OCI-LY1 (cell line): ENCODE results near the gene TXNRD2.

Source experiments
- H2AFZ ChIP-seq: fragments of 200-600 bp; sonication (generic), shearing (Covaris generic); 2 replicates; pipeline ENCODE4 v1.6.0; 2014; ENCODE audit warnings: antibody characterized with exemption, mild to moderate bottlenecking, low read length
- H3F3A ChIP-seq: fragments of 200-600 bp; sonication (generic), shearing (Covaris generic); 2 replicates; pipeline ENCODE4 v1.6.0; 2014; ENCODE audit warnings: mild to moderate bottlenecking, antibody characterized with exemption, low read length, moderate library complexity; ENCODE audit not compliant: insufficient read depth
- H3K27ac ChIP-seq: fragments of 200-600 bp; sonication (generic); 2 replicates; pipeline ENCODE4 v1.5.1; 2014; ENCODE audit warnings: low read length, mixed run types, mild to moderate bottlenecking, low read depth; ENCODE audit not compliant: poor library complexity, severe bottlenecking
- H3K27me3 ChIP-seq: fragments of 200-600 bp; sonication (generic); 2 replicates; pipeline ENCODE4 v1.6.0; 2014; ENCODE audit warnings: antibody characterized with exemption, mild to moderate bottlenecking, low read length, moderate library complexity; ENCODE audit not compliant: insufficient read depth
- H3K36me3 ChIP-seq: fragments of 200-600 bp; sonication (generic); 2 replicates; pipeline ENCODE4 v1.6.1; 2014; ENCODE audit warnings: mild to moderate bottlenecking, antibody characterized with exemption, low read length, moderate library complexity, mixed read lengths; ENCODE audit not compliant: insufficient read depth
- H3K4me1 ChIP-seq: fragments of 200-600 bp; sonication (generic); 2 replicates; pipeline ENCODE4 v1.5.1; 2014; ENCODE audit warnings: mild to moderate bottlenecking, low read length, moderate library complexity; ENCODE audit not compliant: insufficient read depth, severe bottlenecking
- H3K4me2 ChIP-seq: fragments of 200-600 bp; sonication (generic), shearing (Covaris generic); 2 replicates; pipeline ENCODE4 v1.6.1; 2014; ENCODE audit warnings: low read length
- H3K4me3 ChIP-seq: fragments of 200-600 bp; sonication (generic); 2 replicates; pipeline ENCODE4 v1.5.1; 2014; ENCODE audit warnings: low read length, low read depth, mild to moderate bottlenecking, mixed read lengths; ENCODE audit not compliant: poor library complexity, severe bottlenecking
- H3K79me2 ChIP-seq: fragments of 200-600 bp; shearing (Covaris generic); 2 replicates; pipeline ENCODE4 v1.6.1; 2016; ENCODE audit warnings: mixed run types, low read length, mixed read lengths; ENCODE audit not compliant: insufficient read depth
- H3K9ac ChIP-seq: fragments of 200-600 bp; sonication (generic), shearing (Covaris generic); 2 replicates; pipeline ENCODE4 v1.6.1; 2014; ENCODE audit warnings: mild to moderate bottlenecking, low read length, mixed read lengths
- H3K9me2 ChIP-seq: fragments of 200-600 bp; sonication (generic), shearing (Covaris generic); 2 replicates; pipeline ENCODE4 v1.6.1; 2014; ENCODE audit warnings: low read depth, mild to moderate bottlenecking, low read length, mixed read lengths
- H3K9me3 ChIP-seq: fragments of 200-600 bp; shearing (Covaris generic); 2 replicates; pipeline ENCODE4 v1.6.1; 2014; ENCODE audit warnings: low read length, mixed read lengths
- H4K20me1 ChIP-seq: fragments of 200-600 bp; sonication (generic), shearing (Covaris generic); 2 replicates; pipeline ENCODE4 v1.6.0; 2016; ENCODE audit warnings: mild to moderate bottlenecking, low read length; ENCODE audit not compliant: insufficient read depth
- EZH2 ChIP-seq: fragments of 200-600 bp; sonication (generic), shearing (Covaris generic); IDR thresholded peaks from 2 replicates; pipeline ENCODE4 v1.8.0; 2017; ENCODE audit warnings: borderline replicate concordance, mixed run types, mild to moderate bottlenecking, antibody characterized with exemption, low read length, moderate library complexity, mixed read lengths
- TF ChIP-seq, protein P1 (sequence below): fragments of 200-600 bp; sonication (generic), shearing (Covaris generic); IDR thresholded peaks from 2 replicates; pipeline ENCODE4 v1.5.1; 2017; ENCODE audit warnings: mild to moderate bottlenecking, antibody characterized with exemption, low read length, moderate library complexity, mixed read lengths

TXNRD2 gene

DNA sequence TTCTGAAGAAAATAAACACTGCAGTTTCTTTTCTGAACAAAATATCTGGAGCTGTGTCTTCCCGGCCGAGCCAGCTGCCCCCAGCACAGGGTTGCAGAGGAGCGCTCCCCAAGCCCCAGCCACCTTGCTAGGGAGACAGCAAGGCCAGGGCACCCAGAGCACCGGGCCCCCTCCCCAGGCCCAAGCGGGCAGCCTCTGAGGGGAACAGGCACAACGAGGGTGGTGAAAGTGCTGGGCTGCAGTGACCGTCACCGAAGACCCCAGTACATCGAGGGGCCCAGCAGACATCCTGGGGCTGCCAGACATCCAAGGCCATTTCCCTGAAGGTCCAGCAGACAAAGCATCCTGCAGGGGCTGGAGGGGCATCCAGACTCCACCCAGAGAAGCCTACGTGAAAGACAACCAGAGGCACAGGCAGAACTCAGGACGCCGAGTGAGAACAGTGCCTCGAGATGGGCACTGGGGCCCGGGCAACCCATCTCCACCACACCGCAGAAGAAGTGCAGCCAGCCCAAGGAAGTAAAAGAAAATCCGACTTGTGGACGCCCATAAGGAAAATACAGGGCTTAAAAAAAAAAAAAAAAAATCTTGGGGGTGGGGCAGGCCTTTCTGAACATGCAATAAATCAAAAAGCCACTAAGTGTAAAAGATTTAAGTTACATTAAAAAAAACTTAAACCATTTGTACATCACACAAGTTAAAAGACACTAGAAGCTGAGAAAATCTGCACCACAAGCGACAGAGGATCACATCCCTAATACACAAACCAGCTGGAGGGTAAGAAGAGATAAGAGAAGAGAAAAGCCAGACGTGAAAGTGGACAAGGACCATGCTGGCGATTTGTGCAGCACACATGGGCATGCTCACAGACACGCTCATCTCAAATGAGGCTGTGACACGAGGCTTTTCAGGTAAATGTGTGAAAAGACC is 36.0 kb downstream of the TXNRD2 start:
- TF ChIP-seq, protein P1, sequence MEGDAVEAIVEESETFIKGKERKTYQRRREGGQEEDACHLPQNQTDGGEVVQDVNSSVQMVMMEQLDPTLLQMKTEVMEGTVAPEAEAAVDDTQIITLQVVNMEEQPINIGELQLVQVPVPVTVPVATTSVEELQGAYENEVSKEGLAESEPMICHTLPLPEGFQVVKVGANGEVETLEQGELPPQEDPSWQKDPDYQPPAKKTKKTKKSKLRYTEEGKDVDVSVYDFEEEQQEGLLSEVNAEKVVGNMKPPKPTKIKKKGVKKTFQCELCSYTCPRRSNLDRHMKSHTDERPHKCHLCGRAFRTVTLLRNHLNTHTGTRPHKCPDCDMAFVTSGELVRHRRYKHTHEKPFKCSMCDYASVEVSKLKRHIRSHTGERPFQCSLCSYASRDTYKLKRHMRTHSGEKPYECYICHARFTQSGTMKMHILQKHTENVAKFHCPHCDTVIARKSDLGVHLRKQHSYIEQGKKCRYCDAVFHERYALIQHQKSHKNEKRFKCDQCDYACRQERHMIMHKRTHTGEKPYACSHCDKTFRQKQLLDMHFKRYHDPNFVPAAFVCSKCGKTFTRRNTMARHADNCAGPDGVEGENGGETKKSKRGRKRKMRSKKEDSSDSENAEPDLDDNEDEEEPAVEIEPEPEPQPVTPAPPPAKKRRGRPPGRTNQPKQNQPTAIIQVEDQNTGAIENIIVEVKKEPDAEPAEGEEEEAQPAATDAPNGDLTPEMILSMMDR = no peak
- no peak for TF ChIP-seq EZH2

GRCh38 chr22:19904935-19905334 is 36.7 kb downstream of the TXNRD2 start:
- Histone ChIP-seq H3K4me1 (no peaks in the 10 kb centered on the region), H3K4me2 (no peak overlapping the region), H3K36me3 (no peaks in the 10 kb centered on the region), H4K20me1 (no peaks in the 10 kb centered on the region), H3K4me3 (no peak overlapping the region), H3K27ac (no peak overlapping the region), H3K9me2 (no peaks in the 10 kb centered on the region), H3K9ac (no peak overlapping the region), H3F3A (no peaks in the 10 kb centered on the region), H3K27me3 (no peaks in the 10 kb centered on the region), H3K9me3 (no peaks in the 10 kb centered on the region), H2AFZ (no peak overlapping the region), H3K79me2 (no peaks in the 10 kb centered on the region)
- no peak for TF ChIP-seq EZH2
- TF ChIP-seq, protein P1 = no peak

More for the DNA sequence above, 36.0 kb downstream of the TXNRD2 start:
- Histone ChIP-seq H2AFZ (no peak overlapping the region), H3K4me1 (no peaks in the 10 kb centered on the region), H3F3A (no peaks in the 10 kb centered on the region), H3K27me3 (no peaks in the 10 kb centered on the region), H3K36me3 (no peaks in the 10 kb centered on the region), H3K4me2 (no peak overlapping the region), H3K9me2 (no peaks in the 10 kb centered on the region), H3K79me2 (no peaks in the 10 kb centered on the region), H3K4me3 (no peak overlapping the region), H3K9me3 (no peaks in the 10 kb centered on the region), H3K27ac (no peak overlapping the region), H4K20me1 (no peaks in the 10 kb centered on the region), H3K9ac (no peak overlapping the region)

- no peak overlapping the region for H3K27ac ChIP-seq
Measured at GRCh38 chr22:19904174-19904856, 37.3 kb downstream of the TXNRD2 start.

More at GRCh38 chr22:19904174-19904856, 37.3 kb downstream of the TXNRD2 start:
- no peaks in the 10 kb centered on the region for H3K36me3 ChIP-seq
- H4K20me1 ChIP-seq = no peaks in the 10 kb centered on the region
- H3F3A ChIP-seq = no peaks in the 10 kb centered on the region
- no peaks in the 10 kb centered on the region for H3K27me3 ChIP-seq
- H3K9ac ChIP-seq = no peak overlapping the region
- H3K4me2 ChIP-seq = no peak overlapping the region
- no peak for TF ChIP-seq EZH2
- TF ChIP-seq, protein P1 = no peak
- no peak overlapping the region for H2AFZ ChIP-seq
- H3K4me3 ChIP-seq = no peak overlapping the region
- H3K4me1 ChIP-seq = no peaks in the 10 kb centered on the region
- H3K79me2 ChIP-seq = no peaks in the 10 kb centered on the region
- H3K9me2 ChIP-seq = no peaks in the 10 kb centered on the region
- H3K9me3 ChIP-seq = no peaks in the 10 kb centered on the region
